Kidney tubule cell (primary cell): ENCODE measurements around the gene SACM1L.
"Not testable (repeated sequence)": the region's sequence is repeated elsewhere in the genome, so short reads cannot be mapped to it uniquely, and the experiment has no call there.

Source experiments
- DNase-seq: peaks from one replicate; pipeline ENCODE4 v3.0.0-alpha.2; 2018; ENCODE audit warnings: low spot score

SACM1L gene

DNA sequence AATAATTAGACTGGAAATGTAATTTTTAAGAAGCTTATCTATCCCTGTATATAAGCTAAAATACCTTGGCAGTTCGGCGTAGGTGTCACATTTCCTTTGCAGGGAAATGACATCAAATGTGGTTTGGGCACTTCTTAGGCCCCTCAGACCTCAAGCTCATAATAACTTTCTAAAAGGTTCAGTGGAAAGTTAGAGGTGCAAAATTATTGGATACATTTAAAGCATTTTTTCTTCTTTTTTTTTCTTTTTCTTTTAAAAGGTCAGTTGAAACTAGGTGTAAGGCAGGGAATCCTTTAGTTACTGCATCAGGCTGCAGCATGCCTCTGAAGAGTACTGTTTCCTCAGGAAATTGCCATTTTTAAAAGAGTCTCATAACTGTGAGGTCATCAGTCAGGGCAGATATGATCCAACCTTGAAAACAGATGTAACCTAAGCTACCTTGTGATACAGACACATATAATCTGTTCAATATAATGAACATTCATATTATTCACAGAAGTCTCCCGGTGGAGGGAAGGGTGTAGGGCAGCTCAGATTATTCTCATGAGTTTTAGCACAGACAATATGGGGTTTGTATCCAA, 4.8 kb downstream of the SACM1L start:
- DNase-seq: no peak

DNA sequence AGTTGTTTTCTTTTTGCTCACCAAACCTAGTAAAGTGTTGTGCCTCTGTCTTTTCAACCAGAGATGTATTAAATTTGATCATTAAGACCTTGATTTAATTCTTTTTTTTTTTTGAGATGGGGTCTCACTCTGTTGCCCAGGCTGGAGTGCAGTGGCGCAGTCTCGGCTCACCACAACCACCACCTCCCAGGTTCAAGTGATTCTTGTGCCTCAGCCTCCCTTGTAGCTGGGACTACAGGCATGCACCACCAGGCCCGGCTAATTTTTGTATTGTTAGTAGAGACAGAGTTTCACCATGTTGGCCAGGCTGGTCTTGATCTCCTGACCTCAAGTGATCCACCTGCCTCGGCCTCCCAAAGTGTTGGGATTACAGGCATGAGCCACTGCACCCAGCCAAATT, 6.0 kb downstream of the SACM1L start:
- not testable (repeated sequence) for DNase-seq

DNA sequence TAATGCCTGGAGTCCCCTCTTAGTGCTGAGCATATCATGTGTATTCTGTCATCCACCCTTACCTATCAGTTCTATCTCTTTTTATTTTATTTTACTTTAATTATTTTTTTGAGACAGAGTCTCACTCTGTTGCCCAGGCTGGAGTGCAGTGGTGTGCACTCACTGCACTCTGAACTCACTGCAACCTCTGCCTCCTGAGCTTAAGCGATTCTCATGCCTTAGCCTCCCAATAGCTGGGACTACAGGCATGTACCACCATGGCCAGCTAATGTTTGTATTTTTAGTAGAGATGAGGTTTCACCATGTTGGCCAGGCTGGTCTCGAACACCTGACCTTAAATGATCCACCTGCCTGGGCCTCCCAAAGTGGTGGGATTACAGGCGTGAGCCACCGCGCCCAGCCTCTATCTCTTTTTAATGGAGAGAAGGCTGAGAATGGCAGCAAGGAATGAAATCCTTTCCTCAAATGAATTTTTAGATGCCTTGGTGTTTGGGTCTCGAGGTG, 11.4 kb downstream of the SACM1L start:
- no peak for DNase-seq

DNA sequence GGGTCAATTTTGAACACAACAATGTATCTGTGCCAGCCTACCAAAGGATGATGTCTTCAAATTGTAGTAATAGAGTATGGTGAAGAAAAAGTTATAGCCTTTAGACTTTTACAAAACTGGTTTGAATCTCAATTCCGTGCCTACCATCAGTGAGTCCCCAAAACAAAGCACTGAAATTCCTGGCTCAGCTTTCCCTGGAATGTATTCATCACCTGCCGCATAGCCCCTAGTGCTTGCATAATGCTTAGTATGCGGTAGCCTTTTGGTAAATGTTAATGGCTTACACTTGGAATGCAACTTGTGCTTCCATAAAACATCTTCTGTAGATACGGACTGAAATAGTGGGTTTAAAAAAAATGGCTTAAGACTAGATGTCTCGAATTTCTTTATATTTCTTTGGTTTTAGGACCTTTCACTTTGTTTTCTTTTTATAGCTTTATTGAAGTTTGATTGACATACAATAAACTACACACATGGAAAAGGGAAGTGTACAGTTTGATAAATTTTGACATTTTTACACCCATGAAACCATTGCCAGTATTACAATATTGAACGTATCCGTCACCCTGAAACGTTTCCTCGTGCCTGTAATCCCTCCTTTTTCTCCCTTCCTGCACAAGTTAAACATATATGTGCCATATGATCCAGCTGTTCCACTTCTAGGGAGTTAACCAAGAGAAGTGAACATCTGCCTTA, 12.1 kb downstream of the SACM1L start:
- DNase-seq: peak; percentile 54

DNA sequence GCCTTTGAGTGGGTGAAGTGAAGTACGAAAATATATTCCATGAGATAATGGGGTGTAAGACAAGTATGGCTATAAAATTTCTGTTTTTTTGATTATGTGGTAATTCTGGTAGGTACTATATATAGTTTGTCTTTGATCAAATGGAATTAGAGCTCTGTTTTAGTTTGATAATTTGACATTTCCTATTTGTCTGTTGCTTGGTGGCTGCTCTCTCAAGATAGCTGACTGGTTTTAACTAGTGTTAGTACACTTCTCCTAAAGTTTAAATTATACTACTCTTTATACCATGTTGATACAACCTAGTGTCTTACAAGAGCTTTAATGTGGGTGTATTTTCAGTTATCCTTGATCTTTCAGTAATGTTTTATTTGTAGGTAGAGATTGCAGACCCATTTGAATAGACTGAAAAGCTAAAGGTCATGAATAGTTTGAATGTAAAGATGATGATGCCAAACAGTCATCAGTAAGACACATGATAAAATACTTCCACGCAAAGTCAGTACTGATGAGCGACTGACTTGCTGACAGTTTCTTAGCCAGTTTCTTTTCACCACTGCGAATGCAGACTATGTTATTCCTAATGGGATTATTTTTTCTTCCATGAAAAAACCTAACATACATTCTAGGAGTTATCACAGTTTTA, 15.2 kb downstream of the SACM1L start:
- DNase-seq: no peak

DNA sequence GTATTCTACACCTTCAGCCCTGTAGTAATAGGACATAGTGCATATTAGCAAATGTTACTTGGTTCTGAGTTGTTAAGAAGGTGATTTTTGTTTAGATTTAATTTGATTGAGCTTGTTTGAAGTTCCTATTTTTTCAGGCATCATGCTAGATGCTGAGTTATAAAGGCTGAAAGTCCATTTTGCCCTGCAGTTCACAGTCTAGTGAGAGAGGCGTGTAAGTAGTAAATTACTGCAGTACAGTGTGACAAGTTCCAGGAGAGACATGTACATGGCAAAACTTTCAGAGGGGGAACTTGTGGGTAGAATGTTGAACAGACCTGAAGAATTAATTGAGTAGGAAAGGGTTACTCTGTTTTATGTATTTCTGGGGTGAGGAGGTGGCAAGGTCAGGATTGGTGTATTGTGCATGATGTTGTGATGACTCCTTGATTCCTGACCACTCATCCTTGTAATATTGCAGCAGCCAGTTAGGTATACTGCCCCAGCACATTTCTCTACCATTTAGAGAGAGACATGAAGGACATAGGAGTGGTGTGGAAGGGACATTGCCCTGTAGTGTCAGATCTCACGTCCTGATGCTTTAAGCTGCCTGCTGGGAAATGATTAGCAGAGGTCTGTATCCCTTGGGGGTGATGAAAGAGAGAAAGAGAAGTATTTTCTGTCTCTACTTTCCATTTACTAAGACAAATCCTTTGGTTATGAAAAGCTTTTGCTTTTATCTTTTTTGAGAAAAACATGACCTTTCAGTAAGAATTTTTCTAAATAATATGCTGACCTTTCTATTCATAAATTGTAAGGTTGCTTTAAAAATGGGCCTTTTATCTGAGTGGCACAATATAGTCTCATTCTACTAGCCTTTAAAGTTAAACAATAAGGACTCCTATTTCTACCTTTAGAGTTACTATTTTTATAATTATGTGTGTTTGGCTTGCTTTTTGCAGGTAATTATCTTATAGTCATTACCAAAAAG, 16.9 kb downstream of the SACM1L start:
- peak; percentile 65 for DNase-seq

DNA sequence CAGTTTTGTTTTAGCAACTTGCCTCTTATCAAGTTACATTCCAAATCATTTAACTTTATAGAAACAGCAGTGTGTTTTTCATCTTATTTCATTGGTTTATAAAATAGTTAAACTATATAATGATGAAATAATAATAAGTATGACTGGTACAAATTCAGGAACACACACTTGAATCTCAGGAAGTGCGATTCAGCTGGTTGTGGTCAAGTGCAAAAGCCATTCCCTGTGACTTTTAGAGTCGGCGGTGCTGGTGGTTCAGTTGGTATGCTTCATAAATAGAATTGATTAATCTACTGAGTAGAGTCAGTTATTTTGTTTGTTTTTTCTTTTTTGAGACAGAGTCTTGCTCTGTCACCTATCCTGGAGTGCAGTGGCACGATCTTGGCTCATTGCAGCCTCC, 22.7 kb downstream of the SACM1L start:
- no peak for DNase-seq

DNA sequence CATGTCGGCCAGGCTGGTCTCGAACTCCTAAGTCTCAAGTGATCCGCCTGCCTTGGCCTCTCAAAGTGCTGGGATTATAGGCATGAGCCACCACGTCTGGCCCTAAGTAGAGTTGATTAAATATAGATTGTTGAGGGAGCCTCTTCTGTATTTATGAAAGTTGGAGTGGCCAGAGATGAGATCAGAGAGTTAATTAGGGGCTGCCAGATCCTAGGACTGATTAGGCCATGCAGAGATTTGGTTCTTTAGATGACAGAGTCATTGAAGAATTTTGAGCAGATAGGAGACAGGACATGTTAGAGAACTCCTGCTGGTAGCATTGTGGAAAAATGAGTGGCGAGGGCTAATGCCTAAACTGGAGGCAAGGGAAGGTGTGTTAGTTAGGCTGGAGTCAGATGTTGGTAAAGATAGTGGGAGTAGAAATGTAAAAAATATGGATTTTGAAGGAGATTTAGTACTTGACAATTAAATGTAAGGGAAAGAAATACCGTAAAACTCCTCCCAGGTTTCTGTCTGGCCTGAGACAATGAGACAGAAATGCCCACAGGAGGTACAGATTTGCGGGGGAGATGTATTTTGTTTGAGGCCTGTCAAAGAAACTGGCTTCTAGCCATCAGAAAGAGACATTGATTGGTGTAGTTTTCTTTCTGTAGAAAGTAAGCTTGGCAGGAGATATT, 23.4 kb downstream of the SACM1L start:
- no peak for DNase-seq

DNA sequence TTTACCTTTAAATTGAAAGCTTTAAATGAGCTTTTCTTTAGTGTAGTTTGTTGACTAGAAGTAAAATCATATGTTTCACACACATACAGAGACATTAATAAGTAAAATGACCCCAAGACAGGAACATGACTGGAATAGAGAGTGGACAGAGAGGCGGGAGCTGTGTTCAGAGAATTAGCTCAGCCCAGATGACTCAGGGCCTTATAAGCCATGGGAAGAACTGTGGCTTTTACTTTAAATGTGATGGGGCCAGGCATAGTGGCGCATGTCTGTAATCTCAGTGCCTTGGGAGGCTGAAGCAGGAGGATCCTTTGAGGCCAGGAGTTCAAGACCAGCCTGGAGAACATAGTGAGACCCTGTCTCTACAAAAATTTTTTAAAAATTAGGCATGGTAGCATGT, 26.7 kb downstream of the SACM1L start:
- DNase-seq: no peak

DNA sequence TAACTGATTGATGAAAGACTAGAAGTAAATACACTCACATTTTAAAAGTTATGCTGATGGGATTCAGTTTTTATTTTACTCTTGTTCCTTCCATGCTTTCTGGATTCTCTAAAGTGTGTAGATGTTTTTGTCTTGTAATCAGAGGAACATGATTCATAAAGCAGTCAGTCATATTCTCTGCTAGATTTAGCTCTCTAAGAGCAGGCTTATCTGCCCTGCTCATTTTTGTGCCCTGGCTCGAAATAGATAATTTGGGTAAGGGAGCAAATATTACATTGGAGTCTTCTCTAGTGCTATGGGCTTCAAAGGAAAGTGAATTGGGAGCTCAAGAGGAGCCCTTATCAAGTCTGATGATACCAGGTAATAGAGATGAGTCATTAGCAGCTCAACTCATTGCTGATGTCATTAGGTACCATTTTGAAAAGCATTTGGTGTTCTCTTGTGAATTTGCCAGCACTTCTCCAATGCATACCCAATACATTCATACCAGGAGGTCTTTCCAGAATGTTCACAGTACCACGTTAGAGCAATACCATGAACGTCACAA, 27.7 kb downstream of the SACM1L start:
- no peak for DNase-seq

DNA sequence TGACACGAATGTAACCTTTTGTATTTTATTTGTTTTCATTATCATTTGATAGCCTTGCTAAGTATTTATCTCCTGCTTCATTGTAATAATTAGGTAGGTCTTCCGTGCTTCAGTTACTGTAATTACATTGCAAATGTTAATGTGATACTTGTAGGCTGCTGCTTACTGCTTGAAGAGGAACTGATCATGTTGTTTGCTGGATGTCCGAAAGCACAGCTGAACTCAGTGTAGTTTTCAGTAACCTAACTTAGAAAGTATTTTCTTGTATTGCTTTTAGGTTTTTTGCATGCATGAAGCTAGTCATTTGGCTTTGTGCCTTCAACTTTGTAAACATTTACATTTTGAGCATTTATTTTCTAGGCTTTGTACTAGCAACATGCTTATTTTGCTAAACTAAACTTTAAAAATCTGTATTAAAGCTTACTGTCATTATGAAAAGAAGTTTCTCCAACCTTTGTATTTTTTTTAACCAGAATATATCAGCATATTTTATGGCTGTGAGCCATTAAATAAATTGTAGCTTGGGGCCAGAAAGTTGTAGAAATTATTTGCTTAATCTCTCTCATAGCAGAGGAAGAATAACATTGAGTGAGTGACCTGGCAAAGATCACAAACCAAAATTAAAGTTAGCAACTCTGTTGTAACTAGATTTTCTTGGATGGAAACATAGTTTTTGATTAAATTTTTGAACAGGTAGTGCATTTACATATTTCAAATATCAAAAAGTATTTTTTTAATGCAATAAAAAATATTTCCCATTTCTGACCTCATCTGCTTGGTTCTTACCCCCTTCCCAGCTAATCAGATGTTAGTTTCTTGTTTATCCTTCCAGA, 30.7 kb downstream of the SACM1L start:
- no peak for DNase-seq

DNA sequence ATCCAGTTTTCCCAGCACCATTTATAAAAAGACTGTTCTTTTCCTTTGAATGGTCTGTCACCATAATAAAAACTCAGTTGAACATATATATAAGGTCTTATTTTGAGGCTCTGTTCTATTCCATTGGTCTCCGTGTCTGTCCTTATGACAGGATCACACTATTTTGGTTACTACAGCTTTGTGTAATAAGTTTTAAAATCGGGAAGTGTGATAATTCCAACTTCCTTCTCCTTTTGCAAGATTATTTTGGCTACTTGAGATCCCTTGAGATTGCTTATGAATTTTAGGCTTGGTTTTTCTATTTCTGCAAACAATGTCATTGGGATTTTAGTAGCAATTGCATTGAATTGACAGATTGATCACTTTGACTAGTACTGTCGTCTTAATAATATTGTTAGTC, 35.7 kb downstream of the SACM1L start:
- no peak for DNase-seq

DNA sequence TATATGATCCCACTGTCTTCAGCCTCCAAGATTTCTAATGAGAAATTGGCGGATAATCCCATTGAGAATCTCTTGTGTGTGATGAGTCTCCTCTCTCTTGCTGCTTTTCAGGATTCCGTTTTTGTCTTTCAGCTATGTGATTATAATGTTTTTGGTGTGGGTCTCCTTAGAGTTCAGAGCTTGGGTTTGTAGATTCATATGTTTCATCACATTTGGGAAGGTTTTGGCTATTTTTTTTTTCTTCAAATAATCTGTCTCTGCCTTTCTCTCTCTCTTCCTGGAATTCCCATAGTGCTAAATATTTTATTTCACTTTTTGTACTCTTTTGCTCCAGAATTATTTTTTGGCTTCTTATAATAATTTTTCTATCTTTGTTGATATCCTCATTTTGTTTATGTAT, 40.4 kb downstream of the SACM1L start:
- DNase-seq: no peak

DNA sequence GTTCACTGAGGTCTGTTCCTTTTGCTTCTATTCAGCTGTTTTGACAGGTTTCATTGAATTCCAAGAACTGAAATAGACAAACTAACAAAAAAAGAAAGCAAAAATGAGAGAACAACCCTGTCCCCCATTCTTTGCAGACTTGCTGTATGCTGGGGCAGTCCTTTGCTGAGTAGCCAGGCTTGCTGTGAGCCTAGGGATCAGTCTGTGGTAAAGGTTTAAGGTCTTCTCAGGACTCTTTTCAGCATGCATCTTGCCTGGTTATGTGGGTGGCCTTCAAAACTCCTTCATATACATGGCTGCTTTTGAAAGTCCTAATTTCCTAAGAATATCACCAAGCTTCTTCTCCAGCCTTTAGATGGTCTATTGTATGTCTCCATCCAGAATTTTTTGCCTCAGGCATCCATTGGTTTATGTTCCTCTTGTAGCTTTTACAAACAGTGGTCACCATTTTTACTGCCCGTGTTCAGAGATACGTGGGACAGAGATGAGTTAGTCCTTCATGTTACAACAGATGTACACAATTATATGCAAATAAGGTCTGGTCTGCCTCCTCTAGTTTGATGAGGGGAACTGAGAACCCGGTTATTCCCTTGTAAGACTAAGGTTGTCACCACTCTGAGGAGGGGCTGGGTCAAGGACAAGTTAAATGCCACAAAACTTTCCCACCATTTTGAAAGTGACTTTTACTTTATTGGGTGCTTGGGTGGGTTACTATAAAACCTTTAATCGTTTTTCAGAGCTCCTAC, 41.4 kb downstream of the SACM1L start:
- DNase-seq: no peak

DNA sequence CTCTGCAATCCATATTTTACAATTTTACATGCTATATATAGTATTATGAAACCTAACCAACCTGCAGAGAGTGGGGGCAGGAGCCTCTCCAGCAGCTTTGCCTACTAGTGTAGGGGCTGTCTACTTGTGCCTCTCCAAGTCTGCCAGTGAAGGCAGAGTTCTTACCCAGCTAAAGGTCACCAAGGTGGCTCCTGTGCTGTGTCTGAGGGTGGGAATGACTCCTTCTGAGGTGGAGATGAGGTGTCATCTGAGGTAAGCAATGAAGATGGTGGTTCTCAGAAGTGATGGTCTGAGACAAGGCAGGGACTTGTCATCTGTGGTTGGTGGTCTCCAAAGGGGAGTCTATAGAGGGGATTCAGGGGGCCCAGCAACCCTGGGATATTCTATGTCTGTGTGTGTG, 47.5 kb downstream of the SACM1L start:
- no peak for DNase-seq

DNA sequence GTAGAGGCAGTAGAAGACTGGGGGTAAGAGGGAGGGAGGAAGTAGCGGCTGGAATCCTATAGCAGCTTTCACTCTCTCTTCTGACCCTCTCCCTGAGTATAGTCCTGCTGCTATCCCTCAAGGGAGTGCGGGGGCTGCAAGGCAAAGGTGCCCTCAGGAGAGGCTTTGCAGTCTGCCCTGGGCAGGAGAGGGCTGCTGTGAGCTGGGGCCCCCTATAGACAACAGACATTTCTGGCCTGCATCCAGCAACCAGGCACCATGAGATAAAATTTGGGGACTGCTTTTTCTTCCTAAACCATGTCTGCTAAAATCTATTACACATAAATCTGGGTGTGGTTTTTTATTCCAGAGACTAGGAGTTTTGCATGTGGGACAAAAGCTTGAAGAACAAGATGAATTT, 48.0 kb downstream of the SACM1L start:
- DNase-seq: no peak

DNA sequence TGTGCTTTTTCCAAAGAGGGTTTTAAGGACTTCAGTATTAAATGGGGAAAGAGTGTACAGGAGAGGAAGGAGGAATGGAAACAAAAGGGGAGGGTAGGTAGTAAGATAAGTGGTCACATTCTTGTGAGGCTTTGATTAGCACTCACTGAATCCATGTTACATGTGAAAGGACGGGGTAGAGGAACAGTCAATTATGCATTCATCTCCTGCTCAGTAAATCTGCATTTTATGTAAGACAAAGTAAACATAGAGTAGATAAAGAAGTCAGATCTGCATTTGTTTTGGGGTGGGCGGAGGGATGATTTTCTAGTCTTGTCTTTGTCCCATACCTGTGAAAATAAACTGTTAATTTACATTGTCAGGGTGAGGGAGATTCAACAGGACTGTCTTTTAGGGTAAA, 50.8 kb downstream of the SACM1L start:
- no peak for DNase-seq

DNA sequence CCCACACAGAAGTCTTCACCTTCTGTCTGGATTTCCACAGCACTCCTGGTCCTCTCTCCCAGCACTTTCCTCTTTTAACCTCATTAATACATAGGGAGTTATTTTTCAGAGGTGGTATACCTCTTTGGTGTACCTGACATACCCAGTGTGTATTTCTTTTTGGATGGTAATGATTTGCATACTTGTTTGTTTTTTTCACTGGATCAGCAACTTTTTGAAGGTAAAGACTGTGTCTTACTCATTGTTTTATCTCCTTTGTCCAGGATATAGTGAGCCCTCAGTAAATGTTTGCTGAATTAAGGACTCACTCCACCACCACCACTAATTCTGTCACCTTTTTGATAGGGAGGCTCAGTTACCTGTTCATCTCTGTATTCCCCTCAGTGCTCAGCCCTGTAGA, 52.1 kb downstream of the SACM1L start:
- no peak for DNase-seq

DNA sequence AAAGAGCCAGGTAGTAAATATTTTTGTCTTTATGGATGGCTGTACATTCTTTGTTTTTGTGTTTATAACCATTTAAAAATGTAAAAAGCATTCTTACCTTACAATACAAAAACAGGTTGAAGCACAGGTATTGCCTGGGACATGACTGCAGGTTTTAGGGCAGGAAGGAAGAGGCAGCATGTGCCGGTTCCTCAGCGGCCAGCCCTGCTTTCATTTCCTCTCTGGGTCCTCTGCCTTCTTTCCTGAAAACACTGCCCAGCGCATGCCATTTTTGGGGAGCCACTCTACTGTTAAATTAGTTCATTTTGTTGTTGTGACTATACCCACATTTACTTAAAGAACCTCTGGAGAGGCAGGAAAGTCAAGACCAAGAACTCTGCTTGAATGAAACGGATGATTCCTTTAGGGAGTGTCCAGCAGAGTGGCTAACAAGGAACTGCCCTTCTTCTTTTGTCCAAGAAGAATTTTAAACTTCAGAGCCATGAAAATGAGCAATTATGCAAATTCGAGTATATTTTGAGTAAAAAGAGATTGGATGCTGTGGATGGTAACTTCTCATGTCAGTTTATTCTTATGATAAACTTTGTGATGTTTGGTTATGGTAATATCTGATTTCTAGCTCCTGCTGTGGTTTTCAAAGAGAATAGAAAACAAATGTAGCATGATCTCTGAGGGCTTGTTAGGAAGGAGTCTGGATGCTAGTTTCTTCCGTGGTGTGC, 52.7 kb downstream of the SACM1L start:
- DNase-seq: no peak
